ENCODE measurements around the gene FAM131A.

Gene FAM131A

DNA sequence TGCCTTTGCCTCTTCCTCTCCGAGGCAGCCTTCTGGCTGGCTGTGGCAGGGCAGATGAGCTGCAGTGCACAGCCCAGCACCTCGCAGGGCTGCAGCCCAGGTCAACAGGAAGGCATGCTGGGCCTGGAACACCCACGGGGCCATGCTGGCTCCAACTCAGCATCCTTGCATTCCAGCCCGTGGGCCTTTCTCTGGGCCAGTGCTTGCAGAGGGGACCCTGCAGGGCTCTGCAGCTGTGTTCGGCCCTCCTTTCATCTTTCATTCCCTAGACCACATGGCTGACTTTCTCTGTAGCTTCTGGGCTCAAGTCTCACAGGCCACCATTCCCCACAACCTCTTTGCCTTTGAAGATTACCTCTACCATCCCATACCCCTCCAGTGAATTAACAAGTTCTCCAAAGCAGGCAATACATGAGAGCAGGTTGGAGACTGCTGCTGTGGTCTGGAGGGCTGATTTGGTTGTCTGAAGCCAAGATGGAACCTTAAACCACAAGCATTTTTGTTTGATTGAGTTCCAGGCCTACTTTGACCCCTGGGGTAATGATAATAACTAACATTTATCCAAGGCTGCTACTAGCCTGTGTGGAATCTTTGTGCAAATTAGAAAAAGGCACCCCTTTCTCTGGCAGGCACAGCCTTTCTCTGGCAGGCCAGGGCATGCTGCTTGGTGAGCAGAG lies 5.9 kb downstream of the FAM131A start:
- H3K27ac ChIP-seq = no peak overlapping the region
- TF ChIP-seq CTCF (IDR thresholded peaks at IDR 0.05) = no peak
- no peaks in the 10 kb centered on the region for H3K9me3 ChIP-seq
- peaks cover 0 to 3% of the 10 kb centered on the region in 2 experiments for H3K4me1 ChIP-seq (ENCODE audit: control insufficient read depth in 1 of 2, insufficient read depth in 1 of 2, low read depth in 1 of 2, low read length in 1 of 2)
- peaks cover 33% of the 10 kb centered on the region for H3K36me3 ChIP-seq
- no peak overlapping the region for H3K4me3 ChIP-seq (ENCODE audit: low read depth in 1 of 2, low read length in 1 of 2)
- peaks cover 9% of the 10 kb centered on the region for H3K27me3 ChIP-seq

GRCh38 chr3:184344579-184345316 lies 7.3 kb downstream of the FAM131A start:
- TF ChIP-seq CTCF (IDR thresholded peaks at IDR 0.05) = no peak
- H3K27me3 ChIP-seq = no peaks in the 10 kb centered on the region
- no peak overlapping the region for H3K27ac ChIP-seq
- H3K36me3 ChIP-seq = peaks cover 33% of the 10 kb centered on the region
- H3K9me3 ChIP-seq = no peaks in the 10 kb centered on the region
- H3K4me1 ChIP-seq (ENCODE audit: control insufficient read depth in 1 of 2, insufficient read depth in 1 of 2, low read depth in 1 of 2, low read length in 1 of 2) = no peaks in the 10 kb centered on the region
- H3K4me3 ChIP-seq (ENCODE audit: low read depth in 1 of 2, low read length in 1 of 2) = no peak overlapping the region

DNA sequence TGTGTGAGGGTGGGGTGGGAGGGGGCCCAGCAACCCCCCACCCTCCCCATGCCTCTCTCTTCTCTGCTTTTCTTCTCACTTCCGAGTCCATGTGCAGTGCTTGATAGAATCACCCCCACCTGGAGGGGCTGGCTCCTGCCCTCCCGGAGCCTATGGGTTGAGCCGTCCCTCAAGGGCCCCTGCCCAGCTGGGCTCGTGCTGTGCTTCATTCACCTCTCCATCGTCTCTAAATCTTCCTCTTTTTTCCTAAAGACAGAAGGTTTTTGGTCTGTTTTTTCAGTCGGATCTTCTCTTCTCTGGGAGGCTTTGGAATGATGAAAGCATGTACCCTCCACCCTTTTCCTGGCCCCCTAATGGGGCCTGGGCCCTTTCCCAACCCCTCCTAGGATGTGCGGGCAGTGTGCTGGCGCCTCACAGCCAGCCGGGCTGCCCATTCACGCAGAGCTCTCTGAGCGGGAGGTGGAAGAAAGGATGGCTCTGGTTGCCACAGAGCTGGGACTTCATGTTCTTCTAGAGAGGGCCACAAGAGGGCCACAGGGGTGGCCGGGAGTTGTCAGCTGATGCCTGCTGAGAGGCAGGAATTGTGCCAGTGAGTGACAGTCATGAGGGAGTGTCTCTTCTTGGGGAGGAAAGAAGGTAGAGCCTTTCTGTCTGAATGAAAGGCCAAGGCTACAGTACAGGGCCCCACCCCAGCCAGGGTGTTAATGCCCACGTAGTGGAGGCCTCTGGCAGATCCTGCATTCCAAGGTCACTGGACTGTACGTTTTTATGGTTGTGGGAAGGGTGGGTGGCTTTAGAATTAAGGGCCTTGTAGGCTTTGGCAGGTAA lies 8.1 kb downstream of the FAM131A start:
- H3K36me3 ChIP-seq = peaks cover 33% of the 10 kb centered on the region

DNA sequence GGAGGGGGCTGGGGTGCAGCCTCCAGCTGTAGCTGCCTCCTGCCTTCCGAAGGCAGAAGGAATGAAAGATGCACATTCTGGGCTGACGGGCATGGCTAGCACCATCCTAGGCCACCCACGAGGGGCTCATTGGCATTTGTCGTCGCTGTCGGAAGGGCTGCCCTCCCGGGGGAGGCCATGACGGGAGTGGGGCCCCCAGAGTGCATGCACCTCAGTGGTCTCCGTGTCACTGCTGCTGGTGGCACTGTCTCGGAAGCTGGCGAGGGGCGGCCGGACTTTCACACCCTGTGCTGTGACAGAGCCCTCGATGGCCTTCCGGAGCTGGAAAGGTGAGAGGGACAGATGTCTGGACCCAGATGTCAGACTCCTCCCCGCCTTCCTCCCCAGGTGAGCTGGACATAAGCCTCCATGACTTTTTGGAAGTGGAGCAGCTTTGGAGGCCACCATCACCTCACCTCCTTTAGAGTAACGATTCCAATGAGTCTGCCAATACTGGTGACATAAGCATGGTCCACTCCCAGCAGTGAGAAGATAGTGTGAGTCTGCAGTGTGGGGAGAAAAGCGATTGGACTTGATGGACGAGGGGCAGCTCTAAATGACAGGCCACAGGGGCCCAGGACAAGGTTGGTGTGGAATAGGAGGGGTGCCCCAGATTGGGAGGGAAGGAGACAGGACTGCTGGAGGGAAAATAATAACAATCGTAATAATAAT lies 9.2 kb downstream of the FAM131A start:
- Histone ChIP-seq H3K27ac (no peak overlapping the region), H3K36me3 (peaks cover 32% of the 10 kb centered on the region), H3K9me3 (no peaks in the 10 kb centered on the region), H3K27me3 (no peaks in the 10 kb centered on the region), H3K4me3 (ENCODE audit: low read depth in 1 of 2, low read length in 1 of 2) (no peak overlapping the region), H3K4me1 (ENCODE audit: control insufficient read depth in 1 of 2, insufficient read depth in 1 of 2, low read depth in 1 of 2, low read length in 1 of 2) (no peaks in the 10 kb centered on the region)
- no peak for TF ChIP-seq CTCF (IDR thresholded peaks at IDR 0.05)

More for the DNA sequence above, 8.1 kb downstream of the FAM131A start:
- Histone ChIP-seq H3K4me1 (ENCODE audit: control insufficient read depth in 1 of 2, insufficient read depth in 1 of 2, low read depth in 1 of 2, low read length in 1 of 2) (no peaks in the 10 kb centered on the region), H3K27ac (no peak overlapping the region), H3K4me3 (ENCODE audit: low read depth in 1 of 2, low read length in 1 of 2) (no peak overlapping the region), H3K9me3 (no peaks in the 10 kb centered on the region), H3K27me3 (no peaks in the 10 kb centered on the region)
- no peak for TF ChIP-seq CTCF (IDR thresholded peaks at IDR 0.05)
